GM23248 (cell line): ENCODE data around the gene GRM7.

Source experiments
- EZH2 ChIP-seq: fragments of 200-600 bp; sonication (generic); IDR thresholded peaks from 2 replicates; pipeline ENCODE4 v1.6.1; 2018; ENCODE audit warnings: antibody characterized with exemption, mild to moderate bottlenecking; ENCODE audit not compliant: insufficient read depth, poor library complexity, severe bottlenecking
- EZH2phosphoT487 ChIP-seq: fragments of 200-600 bp; sonication (generic); IDR thresholded peaks from 2 replicates; pipeline ENCODE4 v1.6.1; 2018; ENCODE audit warnings: antibody characterized with exemption, moderate library complexity, mild to moderate bottlenecking, low read depth; ENCODE audit not compliant: insufficient read depth

- no peak for TF ChIP-seq EZH2
- TF ChIP-seq EZH2phosphoT487: no peak
Observed at GRCh38 chr3:6862880-6863195, 1.9 kb downstream of the GRM7 start.
